DMS79 (cell line): ENCODE measurements around the gene UBXN2A.

Source experiments
- DNase-seq: peaks from one replicate; lab custom pipeline; 2025; lab: John Stamatoyannopoulos, UW

UBXN2A gene

GRCh38 chr2:24045511-24046508, 105.5 kb downstream of the UBXN2A start:
- no peak for DNase-seq

GRCh38 chr2:24046599-24046929, 106.3 kb downstream of the UBXN2A start:
- DNase-seq, result no peak

- peak; percentile 97 for DNase-seq
Measured at GRCh38 chr2:24046930-24047702, 106.9 kb downstream of the UBXN2A start, which contains the start of gene WDCP. TSS of gene WDCP (minus strand) at chr2:24047391. CDS start at chr2:24039494, 7,897 bp downstream.

DNA sequence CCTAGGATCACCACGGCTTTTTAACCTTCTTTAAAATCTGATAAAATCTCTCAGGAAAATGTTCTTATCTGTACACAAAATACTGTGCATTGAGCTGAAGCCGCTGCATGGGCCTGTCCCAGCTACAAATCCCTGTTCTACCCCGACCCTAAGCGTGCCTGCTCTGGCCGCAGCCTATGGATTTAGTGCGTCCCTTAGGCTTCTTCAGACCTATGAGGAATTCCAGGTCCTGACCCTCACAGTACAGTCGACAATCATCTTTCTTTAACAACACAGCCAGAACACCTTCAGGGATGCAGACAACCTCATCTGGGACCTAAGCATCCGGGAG, 107.4 kb downstream of the UBXN2A start:
- no peak for DNase-seq

GRCh38 chr2:24048769-24049484, 108.7 kb downstream of the UBXN2A start:
- DNase-seq, result peak; percentile 51

DNA sequence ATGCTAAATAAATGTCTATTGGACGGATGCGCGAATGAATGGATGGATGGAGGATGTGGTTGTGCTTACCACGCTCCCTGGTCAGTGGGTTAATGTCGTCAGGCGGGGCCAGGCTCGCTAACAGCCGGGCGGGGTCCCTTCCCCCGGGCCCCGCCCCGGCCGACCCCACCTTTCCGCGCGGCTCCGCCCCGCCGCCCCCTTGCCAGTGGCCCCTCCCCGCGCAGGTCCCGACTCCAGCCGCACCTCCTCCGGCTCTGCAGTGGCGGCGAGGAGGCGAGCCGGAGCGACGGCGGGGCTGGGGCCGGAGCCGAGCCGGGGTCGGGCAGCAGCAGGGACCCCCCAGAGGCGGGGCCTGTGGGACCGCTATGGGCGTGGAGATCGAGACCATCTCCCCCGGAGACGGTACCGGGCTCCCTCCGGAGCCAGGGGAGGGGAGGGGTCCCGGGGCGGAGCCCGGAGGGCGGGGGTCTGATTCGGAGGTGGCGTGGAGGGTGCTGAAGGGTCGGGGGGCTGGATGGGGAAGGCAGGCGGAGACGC, 109.3 kb downstream of the UBXN2A start, which contains the start of gene FKBP1B:
Gene FKBP1B (plus strand): TSS at position 257 of the 537 bp plus-strand sequence. CDS start 109 bp downstream, at position 366.
- DNase-seq, result peak; percentile 50

DNA sequence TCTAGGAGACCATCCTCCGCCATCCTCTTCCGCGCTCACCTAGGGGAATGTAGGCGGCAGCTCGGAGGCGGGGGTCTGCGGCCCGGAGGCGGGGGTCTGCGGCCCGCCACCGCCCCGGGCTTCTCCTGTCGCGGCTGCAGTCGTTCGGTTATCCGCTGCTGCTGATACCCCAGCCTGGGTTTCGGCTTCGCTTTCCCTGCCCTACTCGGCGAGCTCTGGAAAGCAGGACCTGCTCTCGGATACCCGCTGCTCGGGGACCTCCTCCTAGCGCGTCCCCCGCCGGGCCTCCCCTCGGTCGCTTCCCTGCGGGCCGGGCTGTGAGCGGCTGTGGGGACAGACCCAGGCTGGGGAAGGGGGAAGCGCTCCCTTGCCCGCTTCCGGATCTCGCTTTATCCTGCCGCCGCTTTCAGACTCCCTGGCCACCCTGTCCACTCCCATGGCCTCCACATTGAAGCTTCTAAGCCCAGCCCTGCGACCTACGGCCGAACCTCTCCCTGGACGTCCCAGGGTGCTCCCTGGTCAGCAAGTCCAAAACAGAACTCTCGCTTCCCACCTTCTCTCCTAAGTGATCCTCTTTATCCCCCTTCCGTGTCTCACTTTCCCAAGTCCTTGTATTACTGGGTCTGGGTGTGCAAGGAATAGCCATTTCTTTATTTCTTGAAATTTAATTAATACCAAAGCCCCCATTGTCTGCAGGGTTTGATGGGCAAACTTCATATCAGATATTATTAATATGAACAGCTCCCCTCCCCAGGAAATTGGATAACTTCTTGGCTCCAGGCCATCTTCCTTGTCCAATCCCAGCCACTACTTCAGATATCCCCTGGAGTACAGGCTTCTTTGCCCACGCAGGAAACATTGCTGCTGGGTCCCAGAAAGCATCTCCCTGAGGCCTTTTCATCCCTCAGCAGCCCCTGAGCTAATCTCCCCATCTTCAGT, 110.0 kb downstream of the UBXN2A start:
- DNase-seq, result peak; percentile 13

DNA sequence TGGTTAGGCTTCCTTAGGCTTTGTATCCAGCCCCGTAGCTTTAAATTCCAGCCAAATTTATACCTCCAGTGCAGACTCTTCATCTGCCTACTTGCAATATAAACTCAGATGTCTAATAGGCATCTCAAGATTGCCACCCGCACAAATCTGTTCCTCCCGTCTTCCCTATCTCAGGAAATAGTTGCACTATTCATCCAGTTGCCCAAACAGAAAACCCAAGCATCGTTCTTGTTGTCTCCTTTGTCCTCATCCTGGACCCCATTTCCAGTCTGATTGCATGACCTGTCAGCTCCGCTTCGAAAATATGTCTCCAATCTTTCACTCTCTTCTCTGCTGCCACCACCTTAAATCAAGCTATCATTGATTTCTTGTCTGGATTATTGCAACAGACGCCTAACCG, 111.6 kb downstream of the UBXN2A start:
- DNase-seq, result no peak

GRCh38 chr2:24052951-24053350, 112.7 kb downstream of the UBXN2A start:
- DNase-seq, result no peak
